PC-3 (cell line): ENCODE results near the gene URB2. TPM values are rescaled to one million over a fixed set of nuclear protein-coding genes. Genes with fewer than 3 reads are reported as not detected.

Experiments used
- ATAC-seq: fragments of 200-7000 bp; cut with Tn5 transposase; 2 replicates; pipeline ENCODE4 v1.9.1; 2020; ENCODE audit warnings: mild to moderate bottlenecking, moderate library complexity
- BruUV-seq: library from RNA; stranded (reverse); fragments of 400-500 nt; replicated peaks from 2 replicates; lab custom pipeline; 2021; lab: Mats Ljungman, UMichigan
- CTCF ChIA-PET: fragments of 300-600 bp; sonication (Branson Sonifier 250); formaldehyde crosslinking; loops from one replicate; lab custom pipeline; 2022; ENCODE audit warnings: antibody characterized with exemption; lab: Charles Lee
- POLR2A ChIA-PET: fragments of 300-600 bp; sonication (Branson Sonifier 250); formaldehyde crosslinking; loops from one replicate; lab custom pipeline; 2022; ENCODE audit warnings: antibody characterized with exemption; ENCODE audit not compliant: unreplicated experiment; lab: Charles Lee
- DNase-seq: peaks from one replicate; pipeline ENCODE4 v3.0.0-alpha.2; 2015
- H2AFZ ChIP-seq: fragments of 300-600 bp; sonication (generic); 2 replicates; pipeline ENCODE4 v1.6.0; 2016; ENCODE audit warnings: antibody characterized with exemption, low read length
- H3F3A ChIP-seq: fragments of 300-600 bp; sonication (generic); one replicate; pipeline ENCODE4 v1.6.0; 2017; ENCODE audit warnings: antibody characterized with exemption, low read length, control low read depth, mild to moderate bottlenecking; ENCODE audit not compliant: unreplicated experiment
- H3K27ac ChIP-seq: fragments of 300-600 bp; sonication (generic); 2 replicates; pipeline ENCODE4 v1.5.1; 2016; ENCODE audit warnings: mild to moderate bottlenecking, low read length
- H3K27me3 ChIP-seq: fragments of 300-600 bp; sonication (generic); 2 replicates; pipeline ENCODE4 v1.6.1; 2016; ENCODE audit warnings: low read length, mixed read lengths
- H3K36me3 ChIP-seq: fragments of 300-600 bp; sonication (generic); 2 replicates; pipeline ENCODE4 v1.6.1; 2016; ENCODE audit warnings: low read depth, mixed run types, low read length, mixed read lengths
- H3K4me1 ChIP-seq: fragments of 300-600 bp; sonication (generic); 2 replicates; pipeline ENCODE4 v1.5.1; 2016; ENCODE audit warnings: low read length; ENCODE audit not compliant: insufficient read depth
- H3K4me2 ChIP-seq: fragments of 300-600 bp; sonication (generic); 2 replicates; pipeline ENCODE4 v1.6.0; 2016; ENCODE audit warnings: low read length
- H3K4me3 ChIP-seq: fragments of 300-600 bp; sonication (generic); 2 replicates; pipeline ENCODE4 v1.5.1; 2016; ENCODE audit warnings: mild to moderate bottlenecking, low read length, mixed read lengths
- H3K79me2 ChIP-seq: fragments of 300-600 bp; sonication (generic); 2 replicates; pipeline ENCODE4 v1.6.1; 2017; ENCODE audit warnings: low read length, mixed read lengths
- H3K9ac ChIP-seq: fragments of 300-600 bp; sonication (generic); 2 replicates; pipeline ENCODE4 v1.6.0; 2016; ENCODE audit warnings: mild to moderate bottlenecking, low read length
- H3K9me2 ChIP-seq: fragments of 300-600 bp; sonication (generic); replicated peaks from 2 replicates; pipeline ENCODE4 v1.6.1; 2016; ENCODE audit warnings: mixed run types, low read length, mixed read lengths
- H3K9me3 ChIP-seq: fragments of 300-600 bp; sonication (generic); 2 replicates; pipeline ENCODE4 v1.6.1; 2016; ENCODE audit warnings: low read length, mixed read lengths
- H4K20me1 ChIP-seq: fragments of 300-600 bp; sonication (generic); 2 replicates; pipeline ENCODE4 v1.6.1; 2016; ENCODE audit warnings: low read length, mixed read lengths
- CTCF ChIP-seq: fragments of 300-600 bp; sonication (generic); conservative IDR thresholded peaks from 2 replicates; pipeline ENCODE4 v1.5.1; 2017; ENCODE audit warnings: antibody characterized with exemption, low read depth, mild to moderate bottlenecking, low read length
- EZH2 ChIP-seq: fragments of 300-600 bp; sonication (generic); IDR thresholded peaks from one replicate; pipeline ENCODE4 v1.6.1; 2017; ENCODE audit warnings: antibody characterized with exemption, mild to moderate bottlenecking, low read length; ENCODE audit not compliant: unreplicated experiment
- EZH2phosphoT487 ChIP-seq: fragments of 300-600 bp; sonication (generic); IDR thresholded peaks from 2 replicates; pipeline ENCODE4 v1.6.1; 2018; ENCODE audit warnings: mild to moderate bottlenecking, antibody characterized with exemption, low read length, borderline replicate concordance
- intact Hi-C: fragments of 100-400 bp; cut with micrococcal nuclease; formaldehyde crosslinking; loops from 2 replicates; pipeline ENCODE4 v1.9.0; 2023
- total RNA-seq: library from RNA; depleted of rRNA; stranded (reverse); fragments of >200 nt; gene quantifications from 2 replicates; pipeline ENCODE4 v1.2.3, GENCODE V29; 2014

The URB2 gene
- total RNA-seq, 1 experiment from 2014 or later, result 26.2 TPM

GRCh38 chr1:229691362-229691761 lies 65.3 kb downstream of the URB2 start:
- no peaks in the 10 kb centered on the region for H3K27me3 ChIP-seq
- H3K36me3 ChIP-seq, result no peaks in the 10 kb centered on the region
- ChIA-PET POLR2A (no interaction called here), CTCF (no interaction called here)
- TF ChIP-seq EZH2phosphoT487 (no peak), EZH2 (no peak), CTCF (no peak)
- H3K9me3 ChIP-seq, result no peaks in the 10 kb centered on the region
- H3K9me2 ChIP-seq, result no peaks in the 10 kb centered on the region
- H3F3A ChIP-seq, result no peaks in the 10 kb centered on the region
- no peaks in the 10 kb centered on the region for H3K79me2 ChIP-seq
- H2AFZ ChIP-seq, result no peak overlapping the region
- no peak overlapping the region for H3K9ac ChIP-seq
- no peaks in the 10 kb centered on the region for H4K20me1 ChIP-seq
- no peak overlapping the region for H3K4me3 ChIP-seq
- no TSS peak for BruUV-seq
- intact Hi-C loops, result no loop called here
- H3K27ac ChIP-seq, result no peak overlapping the region
- no peak for DNase-seq
- no peak for ATAC-seq
- H3K4me2 ChIP-seq, result no peak overlapping the region
- H3K4me1 ChIP-seq, result no peaks in the 10 kb centered on the region

- H3K4me2 ChIP-seq, result no peak overlapping the region
- CTCF ChIA-PET, result no interaction called here
- no peaks in the 10 kb centered on the region for H3K27me3 ChIP-seq
- no peak overlapping the region for H3K9ac ChIP-seq
- H4K20me1 ChIP-seq, result no peaks in the 10 kb centered on the region
- no peaks in the 10 kb centered on the region for H3K79me2 ChIP-seq
- H3K9me3 ChIP-seq, result no peaks in the 10 kb centered on the region
- BruUV-seq, result no TSS peak
- H3F3A ChIP-seq, result no peaks in the 10 kb centered on the region
- no peaks in the 10 kb centered on the region for H3K4me1 ChIP-seq
- intact Hi-C loops, result no loop called here
- no peak overlapping the region for H3K4me3 ChIP-seq
- no peaks in the 10 kb centered on the region for H3K9me2 ChIP-seq
- ATAC-seq (no peak), DNase-seq (no peak)
- no peak for TF ChIP-seq EZH2phosphoT487
- TF ChIP-seq CTCF, result no peak
- no peak for TF ChIP-seq EZH2
- no peak overlapping the region for H3K27ac ChIP-seq
- POLR2A ChIA-PET, result no interaction called here
- no peaks in the 10 kb centered on the region for H3K36me3 ChIP-seq
- H2AFZ ChIP-seq, result no peak overlapping the region
Observed at GRCh38 chr1:229693129-229693900, 67.3 kb downstream of the URB2 start.

GRCh38 chr1:229694053-229694693 lies 68.1 kb downstream of the URB2 start:
- POLR2A ChIA-PET, result no interaction called here

More at GRCh38 chr1:229694053-229694693, 68.1 kb downstream of the URB2 start:
- Histone ChIP-seq H3K9me3 (no peaks in the 10 kb centered on the region), H3K4me2 (no peak overlapping the region), H3K4me1 (no peaks in the 10 kb centered on the region), H4K20me1 (no peaks in the 10 kb centered on the region), H3F3A (no peaks in the 10 kb centered on the region), H3K4me3 (no peak overlapping the region), H3K27ac (no peak overlapping the region), H2AFZ (no peak overlapping the region), H3K9ac (no peak overlapping the region), H3K9me2 (no peaks in the 10 kb centered on the region), H3K79me2 (no peaks in the 10 kb centered on the region), H3K36me3 (no peaks in the 10 kb centered on the region), H3K27me3 (no peaks in the 10 kb centered on the region)
- DNase-seq, result no peak
- BruUV-seq, result no TSS peak
- intact Hi-C loops, result no loop called here
- CTCF ChIA-PET, result no interaction called here
- TF ChIP-seq EZH2phosphoT487 (no peak), EZH2 (no peak), CTCF (no peak)
- ATAC-seq, result peak; percentile 31; the same call in 1 of the 2 replicates
